HepG2 (cell line): Measurements from ENCODE around the gene SH3PXD2A. TPM values are rescaled to one million over a fixed set of nuclear protein-coding genes. Genes with fewer than 3 reads are reported as not detected.

Experiments used
- ATAC-seq: fragments of 200-7000 bp; cut with Tn5 transposase; 3 replicates; pipeline ENCODE4 v1.9.1; 2020; ENCODE audit warnings: mild to moderate bottlenecking, moderate library complexity
- BruUV-seq: library from RNA; stranded (reverse); fragments of 400-500 nt; replicated peaks from 2 replicates; lab custom pipeline; 2021; lab: Mats Ljungman, UMichigan
- CTCF ChIA-PET: fragments of 300-600 bp; formaldehyde crosslinking; extraction: SDS; loops from one replicate; lab custom pipeline; 2021; ENCODE audit warnings: low total read pairs, inconsistent platforms, low intra/inter-chr PET ratio; lab: Yijun Ruan, JAX
- POLR2A ChIA-PET: fragments of 350-600 bp; sonication (Branson Sonifier 250); formaldehyde crosslinking; loops from one replicate; lab custom pipeline; 2020; ENCODE audit warnings: antibody characterized with exemption, inconsistent platforms; lab: Yijun Ruan, JAX
- DNase-seq: peaks from one replicate; pipeline ENCODE4 v3.0.0-alpha.2; 2015; ENCODE audit warnings: low spot score
- FAIRE-seq: peaks from 3 replicates; lab custom pipeline; 2011; peaks lifted over from hg19 to GRCh38; lab: Jason Lieb, UNC
- H2AFZ ChIP-seq: one replicate; pipeline ENCODE4 v1.6.1; 2011; ENCODE audit warnings: low read length, inconsistent platforms
- H3K27ac ChIP-seq: fragments of 300-600 bp; 3 replicates; pipeline ENCODE4 v1.8.0; 2011; ENCODE audit warnings: mixed run types, mild to moderate bottlenecking, mixed read lengths, low read length, inconsistent platforms; ENCODE audit not compliant: insufficient read depth; ENCODE audit errors: extremely low read length
- H3K27me3 ChIP-seq, 2 experiments: fragments of 200-600 bp in 1 of 2; 2 replicates in 1 of 2; 3 replicates in 1 of 2; pipeline versions ENCODE4 v1.6.0 to v1.8.0; 2011; ENCODE audit warnings: low read length in 2 of 2, mild to moderate bottlenecking in 2 of 2, moderate library complexity in 2 of 2, inconsistent platforms in 1 of 2; ENCODE audit not compliant: insufficient read depth in 2 of 2, control insufficient read depth in 1 of 2
- H3K36me3 ChIP-seq, 2 experiments: fragments of 200-600 bp in 1 of 2; replicated peaks in 1 of 2; 2 replicates in 1 of 2; 3 replicates in 1 of 2; pipeline versions ENCODE4 v1.5.1 to v1.8.0; 2011; ENCODE audit warnings: low read length in 2 of 2, inconsistent platforms in 1 of 2; ENCODE audit not compliant: insufficient read depth in 2 of 2, control insufficient read depth in 1 of 2
- H3K4me1 ChIP-seq: 2 replicates; pipeline ENCODE4 v1.5.1; 2012; ENCODE audit warnings: low read length, inconsistent platforms; ENCODE audit not compliant: insufficient read depth
- H3K4me2 ChIP-seq: 2 replicates; pipeline ENCODE4 v1.6.0; 2011; ENCODE audit warnings: low read depth, low read length, inconsistent platforms
- H3K4me3 ChIP-seq, 3 experiments: fragments of 200-600 bp in 1 of 3; sonication (generic), shearing (Covaris generic) in 1 of 3; replicated peaks in 1 of 3; 2 replicates each; pipeline ENCODE4 v1.5.1; 2011 to 2016; ENCODE audit warnings: low read length in 3 of 3, inconsistent platforms in 2 of 3, low read depth in 2 of 3, mild to moderate bottlenecking in 2 of 3, control low read depth in 1 of 3, mixed read lengths in 1 of 3; ENCODE audit not compliant: insufficient read depth in 1 of 3
- H3K79me2 ChIP-seq: one replicate; pipeline ENCODE4 v1.6.1; 2011; ENCODE audit warnings: low read length, inconsistent platforms; ENCODE audit not compliant: insufficient read depth
- H3K9ac ChIP-seq: 2 replicates; pipeline ENCODE4 v1.6.0; 2011; ENCODE audit warnings: mild to moderate bottlenecking, low read depth, low read length, inconsistent platforms; ENCODE audit not compliant: insufficient read depth
- H3K9me3 ChIP-seq: 2 replicates; pipeline ENCODE4 v1.5.1; 2012; ENCODE audit warnings: mild to moderate bottlenecking, low read length
- H4K20me1 ChIP-seq: 2 replicates; pipeline ENCODE4 v1.6.0; 2011; ENCODE audit warnings: inconsistent platforms, mild to moderate bottlenecking, low read length, moderate library complexity; ENCODE audit not compliant: insufficient read depth
- CEBPB ChIP-seq: IDR thresholded peaks from 2 replicates; pipeline ENCODE4 v1.6.1; 2011; ENCODE audit warnings: low read depth, low read length, improper control_type of control experiment, borderline replicate concordance
- CENPX ChIP-seq: sonication (generic); formaldehyde crosslinking; IDR thresholded peaks from 2 replicates; pipeline ENCODE4 v1.9.0; 2021; ENCODE audit warnings: mild to moderate bottlenecking, missing genetic modification reagents, moderate library complexity
- ESRRA ChIP-seq: sonication (generic); formaldehyde crosslinking; IDR thresholded peaks from 2 replicates; pipeline ENCODE4 v1.5.1; 2020; ENCODE audit warnings: mild to moderate bottlenecking, low read depth, missing genetic modification reagents
- FOXK1 ChIP-seq: sonication (generic); formaldehyde crosslinking; IDR thresholded peaks from 2 replicates; pipeline ENCODE4 v1.4.0; 2020; ENCODE audit warnings: low read depth, missing genetic modification reagents, borderline replicate concordance
- MBNL3 ChIP-seq: fragments of 250-450 bp; sonication (Bioruptor Pico); conservative IDR thresholded peaks from 2 replicates; pipeline ENCODE4 v1.8.0; 2022; ENCODE audit warnings: mild to moderate bottlenecking, inconsistent platforms
- YY1 ChIP-seq: IDR thresholded peaks from 2 replicates; pipeline ENCODE4 v1.6.1; 2011; ENCODE audit warnings: low read length, low read depth, moderate library complexity, mild to moderate bottlenecking; ENCODE audit not compliant: insufficient read depth, insufficient replicate concordance
- ZBTB20 ChIP-seq: sonication (generic); formaldehyde crosslinking; IDR thresholded peaks from 2 replicates; pipeline ENCODE4 v1.8.1; 2023; ENCODE audit warnings: missing genetic modification reagents, low read depth, mild to moderate bottlenecking, borderline replicate concordance
- ZBTB3 ChIP-seq: sonication (generic); formaldehyde crosslinking; IDR thresholded peaks from 2 replicates; pipeline ENCODE4 v1.4.0; 2020; ENCODE audit warnings: low read depth, mild to moderate bottlenecking, moderate library complexity, missing genetic modification reagents, borderline replicate concordance
- ZMAT3 ChIP-seq: sonication (generic); formaldehyde crosslinking; conservative IDR thresholded peaks from 2 replicates; pipeline ENCODE4 v1.7.0; 2021; ENCODE audit warnings: missing genetic modification reagents
- ZNF296 ChIP-seq: sonication (generic); formaldehyde crosslinking; conservative IDR thresholded peaks from 2 replicates; pipeline ENCODE4 v1.5.0; 2020; ENCODE audit warnings: mild to moderate bottlenecking, missing genetic modification reagents
- ZNF577 ChIP-seq: sonication (generic); formaldehyde crosslinking; IDR thresholded peaks from 2 replicates; pipeline ENCODE4 v1.4.0; 2020; ENCODE audit warnings: mild to moderate bottlenecking, low read depth, missing genetic modification reagents, borderline replicate concordance
- ZNF598 ChIP-seq: sonication (generic); formaldehyde crosslinking; IDR thresholded peaks from 2 replicates; pipeline ENCODE4 v1.5.1; 2020; ENCODE audit warnings: mild to moderate bottlenecking, missing genetic modification reagents, borderline replicate concordance
- ZNF660 ChIP-seq: sonication (generic); formaldehyde crosslinking; IDR thresholded peaks from 2 replicates; pipeline ENCODE4 v1.5.1; 2020; ENCODE audit warnings: mild to moderate bottlenecking, low read depth, missing genetic modification reagents, borderline replicate concordance
- WGBS: methylation state at CpG from one replicate; pipeline ENCODE4 v1.1.6; 2017; ENCODE audit warnings: low lambda C conversion rate; 5-methylcytosine and 5-hydroxymethylcytosine counted together
- in situ Hi-C: cut with HindIII; loops from 2 replicates; pipeline ENCODE4 v1.10.0; 2017; ENCODE audit warnings: low pct_unique_long_range_greater_than_20kb; ENCODE audit not compliant: extremely low pct_ligation_motif_present
- intact Hi-C: fragments of 100-400 bp; cut with micrococcal nuclease; formaldehyde crosslinking; loops from one replicate; pipeline ENCODE4 v1.10.0; 2022; ENCODE audit not compliant: unreplicated experiment
- polyA plus RNA-seq, 8 experiments: library from polyadenylated mRNA; depleted of rRNA in 3 of 8; stranded (reverse) in 7 of 8; unstranded in 1 of 8; fragments of >200 nt; fragmentation: Illumina TruSeq in 4 of 8; extraction: Trizol in 4 of 8; gene quantifications; 2 replicates each; pipeline versions ENCODE4 v1.2.1 to v1.2.3, GENCODE V29; 2011 to 2016; ENCODE audit warnings: low read depth in 4 of 8, missing spikeins in 1 of 8, mixed read lengths in 1 of 8; ENCODE audit not compliant: insufficient read depth in 1 of 8
- total RNA-seq, 5 experiments: library from RNA; depleted of rRNA; stranded (reverse); fragments of >200 nt; fragmentation: Illumina TruSeq; extraction: Trizol; gene quantifications; 2 replicates each; pipeline ENCODE4 v1.2.3, GENCODE V29; 2016; ENCODE audit warnings: low read depth in 1 of 5
- TF ChIP-seq, protein P1 (sequence below): sonication (generic); formaldehyde crosslinking; IDR thresholded peaks from 2 replicates; pipeline ENCODE4 v1.4.0; 2020; ENCODE audit warnings: missing genetic modification reagents

Gene SH3PXD2A
- total and polyA plus RNA-seq, 2 of the 13 experiments (the other 11 are each of a cell fraction or from before 2014, with no cell fraction given) = 11.1 to 11.3 TPM

- Histone ChIP-seq H3K9ac (no peak overlapping the region), H4K20me1 (peaks cover 43% of the 10 kb centered on the region), H2AFZ (no peak overlapping the region), H3K4me1 (peaks cover 97% of the 10 kb centered on the region), H3K9me3 (no peaks in the 10 kb centered on the region), H3K4me2 (no peak overlapping the region), H3K27ac (no peak overlapping the region), H3K36me3 (peaks cover 0 to 6% of the 10 kb centered on the region in 2 experiments; a peak in 2 of 5 replicates), H3K4me3 (no peak overlapping the region), H3K27me3 (no peaks in the 10 kb centered on the region), H3K79me2 (peaks cover 95% of the 10 kb centered on the region)
- ATAC-seq = no peak
- intact Hi-C loops = no loop called here
- WGBS = 95% methylated on average over 7 of the region's 9 CpGs
- FAIRE-seq = no peak
- DNase-seq = no peak
- TF ChIP-seq CENPX (no peak), ZBTB3 (no peak)
- no TSS peak for BruUV-seq
- ChIA-PET CTCF (no interaction called here), POLR2A (interaction anchor here (0.9 to 1.8 kb wide), 4 partner anchors 12 to 45 kb away, joined by 3 to 7 read pairs (median 4); no protein-coding TSS in a partner anchor)
- in situ Hi-C loops = no loop called here
Observed at GRCh38 chr10:103839519-103839871, 15.9 kb downstream of the SH3PXD2A start.

- H3K79me2 ChIP-seq = peaks cover 95% of the 10 kb centered on the region
- ChIA-PET POLR2A (interaction anchor here (1.1 to 1.8 kb wide), 3 partner anchors 13 to 45 kb away, joined by 3 to 7 read pairs (median 4); no protein-coding TSS in a partner anchor), CTCF (no interaction called here)
- H2AFZ ChIP-seq = no peak overlapping the region
- no peak for DNase-seq
- no peak for FAIRE-seq
- H3K4me2 ChIP-seq = no peak overlapping the region
- H3K4me3 ChIP-seq = no peak overlapping the region
- peaks cover 97% of the 10 kb centered on the region for H3K4me1 ChIP-seq
- peaks cover 43% of the 10 kb centered on the region for H4K20me1 ChIP-seq
- BruUV-seq = no TSS peak
- H3K27ac ChIP-seq = no peak overlapping the region
- in situ Hi-C loops = no loop called here
- ATAC-seq = no peak
- H3K9ac ChIP-seq = no peak overlapping the region
- 94% methylated on average over 13 of the region's 13 CpGs for WGBS
- intact Hi-C loops = no loop called here
- no peaks in the 10 kb centered on the region for H3K9me3 ChIP-seq
- H3K27me3 ChIP-seq = no peaks in the 10 kb centered on the region
- H3K36me3 ChIP-seq = peaks cover 0 to 6% of the 10 kb centered on the region in 2 experiments; a peak in 2 of 5 replicates
- TF ChIP-seq ZMAT3 (CRISPR knock-in tag) (no peak), ZNF577 (CRISPR knock-in tag) (no peak), ZNF598 (CRISPR knock-in tag) (no peak), CEBPB (no peak), ZBTB20 (CRISPR knock-in tag) (no peak), FOXK1 (no peak), YY1 (no peak), ESRRA (CRISPR knock-in tag) (no peak), MBNL3 (CRISPR knock-in tag) (no peak), ZNF296 (no peak), ZNF660 (CRISPR knock-in tag) (no peak)
- TF ChIP-seq, protein P1, sequence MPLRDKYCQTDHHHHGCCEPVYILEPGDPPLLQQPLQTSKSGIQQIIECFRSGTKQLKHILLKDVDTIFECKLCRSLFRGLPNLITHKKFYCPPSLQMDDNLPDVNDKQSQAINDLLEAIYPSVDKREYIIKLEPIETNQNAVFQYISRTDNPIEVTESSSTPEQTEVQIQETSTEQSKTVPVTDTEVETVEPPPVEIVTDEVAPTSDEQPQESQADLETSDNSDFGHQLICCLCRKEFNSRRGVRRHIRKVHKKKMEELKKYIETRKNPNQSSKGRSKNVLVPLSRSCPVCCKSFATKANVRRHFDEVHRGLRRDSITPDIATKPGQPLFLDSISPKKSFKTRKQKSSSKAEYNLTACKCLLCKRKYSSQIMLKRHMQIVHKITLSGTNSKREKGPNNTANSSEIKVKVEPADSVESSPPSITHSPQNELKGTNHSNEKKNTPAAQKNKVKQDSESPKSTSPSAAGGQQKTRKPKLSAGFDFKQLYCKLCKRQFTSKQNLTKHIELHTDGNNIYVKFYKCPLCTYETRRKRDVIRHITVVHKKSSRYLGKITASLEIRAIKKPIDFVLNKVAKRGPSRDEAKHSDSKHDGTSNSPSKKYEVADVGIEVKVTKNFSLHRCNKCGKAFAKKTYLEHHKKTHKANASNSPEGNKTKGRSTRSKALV = no peak
Observed at GRCh38 chr10:103838862-103839518, 16.4 kb downstream of the SH3PXD2A start.
